CD14-positive monocyte (primary cell): ENCODE results near the gene FOS. TPM values are rescaled to one million over a fixed set of nuclear protein-coding genes. Genes with fewer than 3 reads are reported as not detected.

ENCODE experiments used
- DNase-seq, 3 donors: peaks; one replicate each; pipeline ENCODE4 v3.0.0-alpha.2; 2011 to 2022
- H2AFZ ChIP-seq: 2 replicates; pipeline ENCODE4 v1.6.0; 2012; ENCODE audit warnings: mild to moderate bottlenecking, low read depth, low read length, inconsistent platforms; ENCODE audit not compliant: insufficient read depth, poor library complexity, severe bottlenecking
- H3K27ac ChIP-seq, 2 donors: 1 replicate in 1 of 2; 2 replicates in 1 of 2; pipeline ENCODE4 v1.5.1; 2012 to 2013; ENCODE audit warnings: low read length in 2 of 2, control low read depth in 1 of 2, inconsistent platforms in 1 of 2, low read depth in 1 of 2, mild to moderate bottlenecking in 1 of 2
- H3K27me3 ChIP-seq, 2 donors: one replicate each; pipeline versions ENCODE4 v1.6.0 to v1.6.1; 2011 to 2013; ENCODE audit warnings: low read length in 2 of 2; ENCODE audit not compliant: control insufficient read depth in 2 of 2, insufficient read depth in 2 of 2
- H3K36me3 ChIP-seq, 2 donors: replicated peaks in 1 of 2; 1 replicate in 1 of 2; 2 replicates in 1 of 2; pipeline versions ENCODE4 v1.5.1 to v1.6.1; 2012 to 2013; ENCODE audit warnings: low read length in 2 of 2, control low read depth in 1 of 2, inconsistent platforms in 1 of 2, mild to moderate bottlenecking in 1 of 2; ENCODE audit not compliant: insufficient read depth in 2 of 2, control insufficient read depth in 1 of 2
- H3K4me1 ChIP-seq, 2 donors: 1 replicate in 1 of 2; 2 replicates in 1 of 2; pipeline versions ENCODE4 v1.5.1 to v1.6.1; 2012 to 2013; ENCODE audit warnings: low read length in 2 of 2, control low read depth in 1 of 2, inconsistent platforms in 1 of 2, mild to moderate bottlenecking in 1 of 2, moderate library complexity in 1 of 2; ENCODE audit not compliant: insufficient read depth in 2 of 2, control insufficient read depth in 1 of 2
- H3K4me2 ChIP-seq: replicated peaks from 2 replicates; pipeline ENCODE3; 2012; ENCODE audit warnings: low read length, moderate library complexity, mild to moderate bottlenecking; ENCODE audit not compliant: poor library complexity, severe bottlenecking; ENCODE audit errors: extremely low read depth
- H3K4me3 ChIP-seq, 3 experiments: fragments of 200-600 bp in 1 of 3; sonication (generic) in 1 of 3; replicated peaks in 1 of 3; 1 replicate in 2 of 3; 2 replicates in 1 of 3; pipeline ENCODE4 v1.5.1; 2011 to 2013; ENCODE audit warnings: low read length in 3 of 3, mild to moderate bottlenecking in 3 of 3, control low read depth in 2 of 3, low read depth in 2 of 3, inconsistent platforms in 1 of 3, moderate library complexity in 1 of 3
- H3K79me2 ChIP-seq: 2 replicates; pipeline ENCODE4 v1.6.0; 2012; ENCODE audit warnings: mild to moderate bottlenecking, control low read depth, inconsistent platforms, low read length, moderate library complexity; ENCODE audit not compliant: insufficient read depth
- H3K9ac ChIP-seq: 2 replicates; pipeline ENCODE4 v1.6.0; 2017; ENCODE audit warnings: low read length, mild to moderate bottlenecking; ENCODE audit not compliant: insufficient read depth, poor library complexity, severe bottlenecking
- H3K9me3 ChIP-seq, 2 donors: replicated peaks in 1 of 2; 1 replicate in 1 of 2; 2 replicates in 1 of 2; pipeline versions ENCODE4 v1.5.1 to v1.6.1; 2012 to 2013; ENCODE audit warnings: low read length in 2 of 2, control low read depth in 1 of 2; ENCODE audit not compliant: control insufficient read depth in 1 of 2, insufficient read depth in 1 of 2
- H4K20me1 ChIP-seq: 2 replicates; pipeline ENCODE4 v1.6.0; 2012; ENCODE audit warnings: mild to moderate bottlenecking, low read length, control low read depth, moderate library complexity; ENCODE audit not compliant: insufficient read depth
- H3K27ac Mint-ChIP-seq, 7 donors: one replicate each; pipeline ENCODE4 v1.8.0; 2020; ENCODE audit warnings: mild to moderate bottlenecking in 7 of 7, mixed read lengths in 7 of 7, moderate library complexity in 6 of 7, inconsistent platforms in 2 of 7
- H3K27me3 Mint-ChIP-seq, 3 donors: one replicate each; pipeline ENCODE4 v1.8.0; 2021 to 2022; ENCODE audit warnings: low read depth in 3 of 3, mild to moderate bottlenecking in 3 of 3, mixed read lengths in 3 of 3, moderate library complexity in 3 of 3, inconsistent platforms in 1 of 3
- H3K36me3 Mint-ChIP-seq, 2 donors: one replicate each; pipeline ENCODE4 v1.8.0; 2020; ENCODE audit warnings: mixed read lengths in 2 of 2, inconsistent platforms in 1 of 2, mild to moderate bottlenecking in 1 of 2
- H3K4me1 Mint-ChIP-seq: one replicate; pipeline ENCODE4 v1.8.0; 2020; ENCODE audit warnings: mild to moderate bottlenecking, mixed read lengths
- H3K4me3 Mint-ChIP-seq, 2 donors: one replicate each; pipeline ENCODE4 v1.8.0; 2020; ENCODE audit warnings: mild to moderate bottlenecking in 2 of 2, mixed read lengths in 2 of 2, moderate library complexity in 1 of 2
- H3K9me3 Mint-ChIP-seq, 7 donors: one replicate each; pipeline ENCODE4 v1.8.0; 2020 to 2022; ENCODE audit warnings: mixed read lengths in 7 of 7, mild to moderate bottlenecking in 6 of 7, moderate library complexity in 6 of 7, inconsistent platforms in 2 of 7
- WGBS: methylation state at CpG from one replicate; pipeline ENCODE4 v1.1.5; 2013; ENCODE audit warnings: missing lambda C conversion rate; ENCODE audit not compliant: insufficient coverage; 5-methylcytosine and 5-hydroxymethylcytosine counted together
- intact Hi-C, 2 donors: fragments of 100-400 bp; cut with micrococcal nuclease; formaldehyde crosslinking; loops; one replicate each; pipeline versions ENCODE4 v1.15.0 to v1.15.1; 2023
- polyA plus RNA-seq, 3 donors: library from polyadenylated mRNA; depleted of rRNA in 1 of 3; unstranded in 2 of 3; stranded (reverse) in 1 of 3; fragments of 300-500 nt in 2 of 3; fragments of >200 nt in 1 of 3; fragmentation: Illumina TruSeq in 2 of 3; gene quantifications; 1 replicate in 2 of 3; 2 replicates in 1 of 3; pipeline ENCODE4 v1.2.3, GENCODE V29; 2012 to 2021
- TF ChIP-seq, protein P1 (sequence below): fragments of 200-600 bp; IDR thresholded peaks from one replicate; pipeline ENCODE4 v1.8.0; 2022; ENCODE audit warnings: antibody characterized with exemption, mild to moderate bottlenecking

The FOS gene
- polyA plus RNA-seq, 3 donors = 4,403 to 5,159 (median 4,841) TPM

DNA sequence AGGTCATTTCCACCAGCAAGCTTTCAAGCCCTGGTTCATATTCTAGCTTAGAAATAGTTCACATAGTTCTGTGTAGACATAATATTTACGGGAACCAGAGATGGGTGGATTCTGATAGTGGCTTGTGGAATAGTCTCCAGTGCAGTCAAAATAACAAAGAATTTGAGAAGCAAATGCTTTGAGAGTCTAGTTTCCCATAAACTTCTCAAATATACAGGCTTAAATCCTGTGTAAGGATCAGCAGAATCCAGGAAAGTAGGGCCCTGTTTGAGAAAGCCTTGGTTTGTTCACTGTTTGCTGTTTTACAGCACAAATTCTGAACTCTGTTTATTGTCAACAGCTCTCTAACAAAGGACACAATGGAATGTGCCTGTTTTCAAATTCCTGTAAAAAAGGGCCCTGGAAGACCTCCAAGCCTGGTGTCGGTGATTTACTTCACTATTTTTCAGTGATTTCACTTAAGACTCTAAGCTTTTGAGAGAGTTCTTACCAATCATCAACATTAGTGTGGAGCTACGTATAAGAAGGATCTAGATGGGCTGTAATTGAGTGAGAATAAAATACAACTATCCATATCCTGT is 11.4 kb upstream of the FOS start:
- Histone ChIP-seq H2AFZ (peak overlapping the region; percentile 1), H4K20me1 (no peaks in the 10 kb centered on the region), H3K4me2 (no peak overlapping the region), H3K79me2 (no peaks in the 10 kb centered on the region), H3K4me3 (no peak overlapping the region), H3K9ac (no peak overlapping the region), H3K27me3 (no peaks in the 10 kb centered on the region), H3K9me3 (no peaks in the 10 kb centered on the region), H3K27ac (no peak overlapping the region), H3K36me3 (no peaks in the 10 kb centered on the region), H3K4me1 (peaks cover 30 to 39% of the 10 kb centered on the region in 2 donors)
- no peak for DNase-seq
- peaks cover 29% of the 10 kb centered on the region for H3K4me1 Mint-ChIP-seq
- H3K27ac Mint-ChIP-seq = peak overlapping the region in 4 of 7 donors; percentile 25 to 95 (median 62)
- H3K27me3 Mint-ChIP-seq = peaks cover 0 to 2% (median 1%) of the 10 kb centered on the region in 3 donors
- no CpG with 5 or more reads among the region's 3 CpGs for WGBS
- TF ChIP-seq, protein P1, sequence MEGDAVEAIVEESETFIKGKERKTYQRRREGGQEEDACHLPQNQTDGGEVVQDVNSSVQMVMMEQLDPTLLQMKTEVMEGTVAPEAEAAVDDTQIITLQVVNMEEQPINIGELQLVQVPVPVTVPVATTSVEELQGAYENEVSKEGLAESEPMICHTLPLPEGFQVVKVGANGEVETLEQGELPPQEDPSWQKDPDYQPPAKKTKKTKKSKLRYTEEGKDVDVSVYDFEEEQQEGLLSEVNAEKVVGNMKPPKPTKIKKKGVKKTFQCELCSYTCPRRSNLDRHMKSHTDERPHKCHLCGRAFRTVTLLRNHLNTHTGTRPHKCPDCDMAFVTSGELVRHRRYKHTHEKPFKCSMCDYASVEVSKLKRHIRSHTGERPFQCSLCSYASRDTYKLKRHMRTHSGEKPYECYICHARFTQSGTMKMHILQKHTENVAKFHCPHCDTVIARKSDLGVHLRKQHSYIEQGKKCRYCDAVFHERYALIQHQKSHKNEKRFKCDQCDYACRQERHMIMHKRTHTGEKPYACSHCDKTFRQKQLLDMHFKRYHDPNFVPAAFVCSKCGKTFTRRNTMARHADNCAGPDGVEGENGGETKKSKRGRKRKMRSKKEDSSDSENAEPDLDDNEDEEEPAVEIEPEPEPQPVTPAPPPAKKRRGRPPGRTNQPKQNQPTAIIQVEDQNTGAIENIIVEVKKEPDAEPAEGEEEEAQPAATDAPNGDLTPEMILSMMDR = no peak
- no peaks in the 10 kb centered on the region for H3K9me3 Mint-ChIP-seq
- H3K4me3 Mint-ChIP-seq = no peak overlapping the region
- intact Hi-C loops = no loop called here
- H3K36me3 Mint-ChIP-seq = peaks cover 2 to 3% of the 10 kb centered on the region in 2 donors

DNA sequence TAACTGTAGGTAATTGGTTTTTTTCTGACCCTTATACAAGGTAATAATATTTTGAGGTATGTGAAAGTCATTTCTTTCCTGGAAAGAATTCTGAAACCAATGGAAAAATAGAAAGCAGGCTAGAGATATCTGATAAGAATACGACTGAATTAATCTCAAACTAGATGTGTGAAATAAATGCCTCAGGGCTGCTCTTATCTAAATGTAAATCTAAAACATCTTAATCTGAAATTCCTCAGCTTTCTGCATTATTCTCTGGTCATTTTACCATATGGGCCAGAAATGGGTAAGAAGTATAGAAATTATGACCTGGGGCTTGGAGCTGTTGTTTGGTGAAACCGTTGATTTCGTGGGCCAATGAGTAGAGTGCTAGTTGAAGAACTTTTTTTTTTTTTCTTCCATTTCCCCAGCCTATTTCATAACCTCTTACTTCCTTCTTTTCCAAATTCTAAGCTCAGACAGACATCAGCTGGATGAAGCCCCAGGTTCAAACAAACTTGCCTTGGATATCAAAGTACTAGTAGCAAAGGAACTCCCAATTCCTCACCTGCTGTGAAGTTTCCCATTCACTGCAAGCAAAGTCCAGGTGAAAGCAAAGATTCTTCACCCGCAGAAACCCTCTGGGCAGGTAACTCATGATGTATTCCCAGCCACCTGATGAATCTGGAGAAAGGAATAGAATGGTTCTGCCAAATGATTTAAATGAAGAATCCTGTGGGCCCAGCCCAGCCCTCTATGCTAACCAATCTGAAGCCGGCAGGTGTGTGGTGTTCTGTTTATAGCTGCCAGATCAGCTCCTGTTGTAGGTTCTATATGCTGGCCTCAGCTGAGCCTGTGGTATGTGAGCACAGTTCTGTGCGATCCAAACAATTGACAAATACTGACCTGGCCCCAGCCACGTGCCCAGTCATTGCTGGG is 9.7 kb upstream of the FOS start:
- peaks cover 5 to 8% of the 10 kb centered on the region in 2 donors for H3K36me3 Mint-ChIP-seq
- Histone ChIP-seq H3K27ac (peak overlapping the region; percentile 55 to 82), H2AFZ (no peak overlapping the region), H3K9me3 (no peaks in the 10 kb centered on the region), H3K4me1 (peaks cover 46 to 54% of the 10 kb centered on the region in 2 donors), H3K4me2 (peak overlapping the region; percentile 41), H3K36me3 (no peaks in the 10 kb centered on the region), H3K79me2 (no peaks in the 10 kb centered on the region), H4K20me1 (no peaks in the 10 kb centered on the region), H3K27me3 (no peaks in the 10 kb centered on the region), H3K4me3 (peak overlapping the region in 1 of 3 experiments; percentile 25), H3K9ac (peak overlapping the region; percentile 32)
- intact Hi-C loops = no loop called here
- peak overlapping the region in 1 of 2 donors; percentile 48 for H3K4me3 Mint-ChIP-seq
- 67% methylated on average over 1 of the region's 7 CpGs for WGBS
- H3K9me3 Mint-ChIP-seq = peaks cover 0 to 1% (median 0%) of the 10 kb centered on the region in 7 donors
- TF ChIP-seq, protein P1 = no peak
- H3K4me1 Mint-ChIP-seq = peaks cover 45% of the 10 kb centered on the region
- peaks cover 0 to 6% (median 1%) of the 10 kb centered on the region in 3 donors for H3K27me3 Mint-ChIP-seq
- peak; percentile 75 to 90 (median 82) for DNase-seq
- peak overlapping the region; percentile 92 to 95 (median 93) for H3K27ac Mint-ChIP-seq
